T-cell (primary cell): ENCODE results near the gene TRIM36. TPM values are rescaled to one million over a fixed set of nuclear protein-coding genes. Genes with fewer than 3 reads are reported as not detected.

Source experiments
- ATAC-seq, 4 experiments: fragments of 200-7000 bp in 3 of 4; fragments of 150-1000 bp in 1 of 4; cut with Tn5 transposase; replicated peaks in 1 of 4; 1 replicate in 3 of 4; 2 replicates in 1 of 4; pipeline ENCODE4 v1.10.0; 2021; ENCODE audit warnings: moderate library complexity in 3 of 4, mild to moderate bottlenecking in 2 of 4, moderate number of reproducible peaks in 1 of 4
- CTCF ChIA-PET, 2 donors: fragments of 300-600 bp; sonication (Branson Sonifier 250); formaldehyde crosslinking; loops; one replicate each; lab custom pipeline; 2022; ENCODE audit warnings: antibody characterized with exemption in 2 of 2; lab: Charles Lee
- POLR2A ChIA-PET, 2 donors: fragments of 300-600 bp; sonication (Branson Sonifier 250); formaldehyde crosslinking; loops; one replicate each; lab custom pipeline; 2022; ENCODE audit warnings: antibody characterized with exemption in 2 of 2; lab: Charles Lee
- DNase-seq, 35 experiments: peaks; one replicate each; pipeline versions ENCODE4 v3.0.0 to v3.0.0-alpha.2; 2013 to 2023
- H3K27ac ChIP-seq: one replicate; pipeline ENCODE4 v1.5.1; 2013; ENCODE audit warnings: low read length
- H3K27me3 ChIP-seq, 2 experiments: replicated peaks in 1 of 2; 1 replicate in 1 of 2; 2 replicates in 1 of 2; pipeline versions ENCODE4 v1.6.1 to v1.7.0; 2013; ENCODE audit warnings: low read length in 1 of 2, mixed read lengths in 1 of 2; ENCODE audit not compliant: control insufficient read depth in 2 of 2, insufficient read depth in 2 of 2; ENCODE audit errors: extremely low read depth in 1 of 2
- H3K36me3 ChIP-seq, 2 donors: 1 replicate in 1 of 2; 2 replicates in 1 of 2; pipeline versions ENCODE4 v1.6.1 to v1.7.0; 2013; ENCODE audit warnings: low read length in 1 of 2; ENCODE audit not compliant: control insufficient read depth in 2 of 2, insufficient read depth in 1 of 2; ENCODE audit errors: extremely low read depth in 1 of 2
- H3K4me1 ChIP-seq, 2 experiments: 1 replicate in 1 of 2; 2 replicates in 1 of 2; pipeline versions ENCODE4 v1.6.1 to v1.7.0; 2013; ENCODE audit warnings: low read length in 2 of 2, mixed read lengths in 1 of 2; ENCODE audit not compliant: insufficient read depth in 2 of 2, control insufficient read depth in 1 of 2; ENCODE audit errors: extremely low read depth in 1 of 2
- H3K4me3 ChIP-seq, 2 donors: 1 replicate in 1 of 2; 2 replicates in 1 of 2; pipeline versions ENCODE4 v1.5.1 to v1.7.0; 2013; ENCODE audit warnings: mild to moderate bottlenecking in 2 of 2, low read length in 1 of 2, moderate library complexity in 1 of 2; ENCODE audit not compliant: control insufficient read depth in 1 of 2; ENCODE audit errors: extremely low read depth in 1 of 2
- H3K9me3 ChIP-seq: 2 replicates; pipeline ENCODE4 v1.7.0; 2013
- H3K27ac Mint-ChIP-seq, 2 donors: one replicate each; pipeline ENCODE4 v1.8.0; 2020 to 2021; ENCODE audit warnings: mild to moderate bottlenecking in 2 of 2, mixed read lengths in 2 of 2
- H3K27me3 Mint-ChIP-seq, 2 donors: one replicate each; pipeline ENCODE4 v1.8.0; 2021 to 2022; ENCODE audit warnings: mixed read lengths in 2 of 2
- H3K36me3 Mint-ChIP-seq: one replicate; pipeline ENCODE4 v1.8.0; 2021; ENCODE audit warnings: mixed read lengths
- H3K4me1 Mint-ChIP-seq, 3 donors: one replicate each; pipeline ENCODE4 v1.8.0; 2020 to 2022; ENCODE audit warnings: mixed read lengths in 3 of 3, mild to moderate bottlenecking in 1 of 3
- H3K4me3 Mint-ChIP-seq, 3 donors: one replicate each; pipeline ENCODE4 v1.8.0; 2020 to 2022; ENCODE audit warnings: mild to moderate bottlenecking in 3 of 3, mixed read lengths in 3 of 3, moderate library complexity in 3 of 3
- H3K9me3 Mint-ChIP-seq, 3 donors: one replicate each; pipeline ENCODE4 v1.8.0; 2020 to 2022; ENCODE audit warnings: mixed read lengths in 3 of 3
- WGBS: methylation state at CpG from one replicate; pipeline ENCODE4 v1.1.5; 2013; ENCODE audit warnings: missing lambda C conversion rate; ENCODE audit not compliant: insufficient coverage; 5-methylcytosine and 5-hydroxymethylcytosine counted together
- total RNA-seq, 35 experiments: library from RNA in 6 of 35; stranded (reverse) in 6 of 35; fragments of 120-200 nt in 1 of 35; gene quantifications; one replicate each; pipeline versions ENCODE4 v1.2.1 to v1.2.4 and lab custom pipeline; 2013 to 2026

TRIM36 gene
- total RNA-seq, 5 donors from 2014 or later (not counting 1 experiment from before 2014, with no cell fraction given), result 0.26 to 0.53 (median 0.35) TPM; not detected in 2

DNA sequence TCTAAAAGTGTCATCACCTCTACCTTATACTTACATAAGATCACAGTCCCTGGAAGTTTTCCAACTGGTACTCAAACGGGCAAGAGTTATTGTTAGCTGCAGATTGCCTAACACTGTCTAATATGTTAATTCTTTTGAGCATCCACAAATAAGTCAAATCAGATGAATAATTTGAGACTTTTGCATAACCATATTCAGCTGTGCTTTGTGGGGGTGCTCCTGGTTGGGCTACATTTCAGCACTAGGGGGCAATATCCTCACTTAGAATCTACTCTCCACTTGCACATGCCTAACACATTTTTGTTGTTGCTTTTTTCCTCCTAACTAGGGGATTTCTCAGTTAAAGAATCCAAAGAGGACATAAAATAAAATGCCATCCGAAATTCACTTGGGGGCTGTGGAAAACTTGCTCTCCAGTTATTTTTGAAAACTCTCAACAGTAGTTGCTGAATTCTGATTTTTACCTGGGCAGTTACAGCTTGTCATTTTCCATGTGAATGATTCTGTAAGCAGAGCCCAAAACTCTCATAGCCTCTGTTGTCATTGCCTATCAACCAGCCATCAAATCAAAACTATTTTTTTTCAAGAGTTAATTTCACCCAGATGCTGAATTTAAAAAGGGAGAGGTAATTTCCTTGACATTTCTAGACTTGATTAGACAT, 71.5 kb downstream of the TRIM36 start:
- DNase-seq, result peak in 16 of 35 experiments; percentile 1 to 59 (median 4)
- peak in 3 of 4 experiments; percentile 45 to 53 (median 49) for ATAC-seq
- no peaks in the 10 kb centered on the region for H3K4me1 Mint-ChIP-seq
- Histone ChIP-seq H3K27ac (no peak overlapping the region), H3K4me3 (no peak overlapping the region), H3K27me3 (no peaks in the 10 kb centered on the region), H3K9me3 (no peaks in the 10 kb centered on the region), H3K4me1 (no peaks in the 10 kb centered on the region), H3K36me3 (no peaks in the 10 kb centered on the region)
- CTCF ChIA-PET, result interaction anchor here (0.6 to 1.6 kb wide), 7 partner anchors 9 to 1544 kb away, joined by 3 to 9 read pairs (median 4); no protein-coding TSS in a partner anchor
- H3K27ac Mint-ChIP-seq, result no peak overlapping the region
- no CpG with 5 or more reads among the region's 2 CpGs for whole genome bisulfite sequencing
- H3K9me3 Mint-ChIP-seq, result no peaks in the 10 kb centered on the region
- POLR2A ChIA-PET, result no interaction called here
- H3K36me3 Mint-ChIP-seq, result no peaks in the 10 kb centered on the region
- H3K4me3 Mint-ChIP-seq, result no peak overlapping the region
- peaks cover 3% of the 10 kb centered on the region in 2 donors for H3K27me3 Mint-ChIP-seq

DNA sequence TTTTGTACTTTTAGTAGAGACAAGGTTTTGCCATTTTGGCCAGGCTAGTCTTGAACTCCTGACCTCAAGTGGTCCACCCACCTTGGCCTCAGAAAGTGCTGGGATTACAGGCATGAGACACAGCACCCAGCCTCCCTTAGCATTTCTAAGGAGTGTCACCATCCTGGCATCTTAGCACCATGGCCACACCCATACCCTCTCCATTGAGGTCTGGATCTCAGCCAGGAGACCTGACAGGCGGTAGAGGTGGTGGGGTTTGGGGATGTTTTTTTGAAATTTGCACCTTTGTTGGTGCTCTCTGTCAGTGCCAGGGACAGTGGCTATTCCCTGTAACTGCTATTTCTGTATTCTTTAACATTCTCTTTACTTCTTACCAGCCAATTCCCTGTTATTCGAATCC, 72.5 kb downstream of the TRIM36 start:
- H3K36me3 Mint-ChIP-seq, result no peaks in the 10 kb centered on the region

DNA sequence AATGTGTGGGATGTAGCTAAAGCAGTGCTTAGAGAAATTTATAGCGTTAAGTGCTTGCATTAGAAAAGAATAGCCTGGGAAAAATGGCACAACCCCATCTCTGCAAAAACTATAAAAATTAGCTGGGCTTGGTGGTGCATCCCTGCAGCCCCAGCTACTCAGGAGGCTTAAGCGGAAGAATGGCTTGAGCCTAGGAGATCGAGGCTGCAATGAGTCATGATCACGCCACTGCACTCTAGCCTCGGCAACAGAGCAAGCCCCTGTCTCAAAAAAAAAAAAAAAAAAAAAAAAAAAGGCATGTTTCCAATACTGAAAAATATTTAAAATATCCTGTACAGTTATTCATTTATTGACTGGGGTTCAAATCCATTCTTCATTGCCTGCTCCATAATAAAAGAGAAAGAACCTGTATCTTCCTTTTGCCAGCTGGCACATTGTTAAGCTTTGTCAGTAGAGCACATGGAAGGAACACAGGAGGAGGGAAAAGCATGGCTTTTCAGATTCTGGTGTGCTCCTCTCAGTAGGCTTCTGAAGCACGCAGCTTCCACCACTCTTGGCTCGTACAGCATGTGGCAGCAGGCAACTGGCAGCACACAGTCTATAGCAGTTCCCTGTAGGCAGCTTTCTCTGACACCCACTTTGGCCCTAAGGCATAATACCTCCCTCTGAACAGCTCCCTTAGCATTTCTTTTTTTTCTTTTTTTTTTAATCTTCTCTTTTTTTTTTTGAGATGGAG, 73.5 kb downstream of the TRIM36 start:
- Histone ChIP-seq H3K27ac (no peak overlapping the region), H3K4me3 (no peak overlapping the region), H3K36me3 (no peaks in the 10 kb centered on the region), H3K4me1 (no peaks in the 10 kb centered on the region), H3K27me3 (no peaks in the 10 kb centered on the region), H3K9me3 (no peaks in the 10 kb centered on the region)
- peaks cover 3 to 11% of the 10 kb centered on the region in 2 donors for H3K27me3 Mint-ChIP-seq
- DNase-seq (no peak), ATAC-seq (no peak)
- no peak overlapping the region for H3K4me3 Mint-ChIP-seq
- no peak overlapping the region for H3K27ac Mint-ChIP-seq
- H3K4me1 Mint-ChIP-seq, result no peaks in the 10 kb centered on the region
- ChIA-PET POLR2A (interaction anchor here (0.6 to 0.7 kb wide), 2 partner anchors 146 to 165 kb away, joined by 3 to 10 read pairs; no protein-coding TSS in a partner anchor), CTCF (interaction anchor here (0.7 kb wide), 3 partner anchors 67 to 1477 kb away, joined by 5 to 7 read pairs (median 6); no protein-coding TSS in a partner anchor)
- H3K9me3 Mint-ChIP-seq, result no peaks in the 10 kb centered on the region
- 60% methylated on average over 2 of the region's 7 CpGs for WGBS
- H3K36me3 Mint-ChIP-seq, result no peaks in the 10 kb centered on the region

More for the DNA sequence above, 72.5 kb downstream of the TRIM36 start:
- no peak for ATAC-seq
- no peaks in the 10 kb centered on the region for H3K36me3 ChIP-seq
- POLR2A ChIA-PET, result no interaction called here
- no peak overlapping the region for H3K27ac Mint-ChIP-seq
- CTCF ChIA-PET, result interaction anchor here (0.7 to 1.6 kb wide), 8 partner anchors 8 to 1478 kb away, joined by 3 to 9 read pairs (median 5); no protein-coding TSS in a partner anchor
- no peak overlapping the region for H3K27ac ChIP-seq
- H3K9me3 ChIP-seq, result no peaks in the 10 kb centered on the region
- H3K4me1 ChIP-seq, result no peaks in the 10 kb centered on the region
- no peaks in the 10 kb centered on the region for H3K27me3 ChIP-seq
- H3K4me3 ChIP-seq, result no peak overlapping the region
- no peak overlapping the region for H3K4me3 Mint-ChIP-seq
- H3K4me1 Mint-ChIP-seq, result no peaks in the 10 kb centered on the region
- H3K9me3 Mint-ChIP-seq, result no peaks in the 10 kb centered on the region
- WGBS, result no CpG with 5 or more reads among the region's 2 CpGs
- no peak for DNase-seq
- peaks cover 3 to 6% of the 10 kb centered on the region in 2 donors for H3K27me3 Mint-ChIP-seq

DNA sequence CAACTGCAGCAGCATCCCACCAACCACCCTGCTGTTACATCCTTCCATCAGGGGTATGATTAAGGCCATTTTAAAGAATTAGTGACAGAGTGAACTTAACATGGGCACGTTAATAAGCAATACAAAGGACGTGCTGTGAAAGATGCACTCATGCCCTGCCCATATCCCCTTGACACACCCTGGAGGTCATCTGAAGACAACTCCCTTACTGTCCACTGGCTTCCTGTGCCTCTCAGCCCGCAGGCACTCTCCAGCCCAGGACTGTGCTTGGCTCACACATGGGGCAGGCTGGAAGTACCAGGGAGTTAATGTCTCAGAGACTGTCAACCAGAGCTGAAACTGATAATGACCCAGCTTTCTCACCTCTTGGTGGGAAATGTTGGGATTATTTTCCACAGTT, 81.8 kb downstream of the TRIM36 start:
- Mint-ChIP-seq H3K4me3 (no peak overlapping the region), H3K36me3 (no peaks in the 10 kb centered on the region), H3K27me3 (peaks cover 25 to 34% of the 10 kb centered on the region in 2 donors), H3K4me1 (no peaks in the 10 kb centered on the region), H3K9me3 (no peaks in the 10 kb centered on the region), H3K27ac (no peak overlapping the region)
- H3K4me1 ChIP-seq, result no peaks in the 10 kb centered on the region
- H3K27me3 ChIP-seq, result peaks cover 2 to 14% of the 10 kb centered on the region in 2 experiments
- no peaks in the 10 kb centered on the region for H3K36me3 ChIP-seq
- ATAC-seq (no peak), DNase-seq (no peak)
- no peak overlapping the region for H3K4me3 ChIP-seq
- POLR2A ChIA-PET, result no interaction called here
- H3K9me3 ChIP-seq, result no peaks in the 10 kb centered on the region
- CTCF ChIA-PET, result no interaction called here
- H3K27ac ChIP-seq, result no peak overlapping the region
- WGBS, result 58% methylated on average over 2 of the region's 3 CpGs

DNA sequence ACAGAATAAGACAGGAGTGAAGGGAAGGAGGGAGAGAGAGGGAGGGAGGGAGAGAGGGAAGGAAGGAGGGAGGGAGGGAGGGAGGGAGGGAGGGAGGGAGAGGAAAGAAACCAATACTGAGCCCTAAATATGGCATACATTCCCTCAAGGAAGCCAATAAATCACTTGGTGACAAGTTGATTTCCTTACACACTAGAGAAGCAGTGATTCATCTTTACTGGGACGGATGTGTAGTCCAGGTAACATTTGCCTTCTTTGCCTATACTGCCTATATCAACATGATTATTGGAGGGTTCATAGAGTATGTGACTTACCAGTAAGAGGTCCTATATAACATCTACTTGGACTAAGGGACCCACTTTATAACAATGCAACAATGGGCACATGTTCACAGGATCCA, 83.2 kb downstream of the TRIM36 start:
- no peaks in the 10 kb centered on the region for H3K9me3 ChIP-seq
- H3K27me3 ChIP-seq, result peaks cover 2 to 14% of the 10 kb centered on the region in 2 experiments
- H3K36me3 ChIP-seq, result no peaks in the 10 kb centered on the region
- ChIA-PET POLR2A (no interaction called here), CTCF (interaction anchor here (0.6 to 0.8 kb wide), 2 partner anchors 98 to 513 kb away, joined by 3 to 4 read pairs; no protein-coding TSS in a partner anchor)
- Mint-ChIP-seq H3K27ac (no peak overlapping the region), H3K36me3 (no peaks in the 10 kb centered on the region), H3K4me1 (no peaks in the 10 kb centered on the region), H3K4me3 (no peak overlapping the region), H3K9me3 (no peaks in the 10 kb centered on the region), H3K27me3 (peaks cover 28 to 33% of the 10 kb centered on the region in 2 donors)
- no peaks in the 10 kb centered on the region for H3K4me1 ChIP-seq
- no peak overlapping the region for H3K27ac ChIP-seq
- WGBS, result no CpG with 5 or more reads among the region's 1 CpG
- ATAC-seq (no peak), DNase-seq (no peak)
- H3K4me3 ChIP-seq, result no peak overlapping the region

DNA sequence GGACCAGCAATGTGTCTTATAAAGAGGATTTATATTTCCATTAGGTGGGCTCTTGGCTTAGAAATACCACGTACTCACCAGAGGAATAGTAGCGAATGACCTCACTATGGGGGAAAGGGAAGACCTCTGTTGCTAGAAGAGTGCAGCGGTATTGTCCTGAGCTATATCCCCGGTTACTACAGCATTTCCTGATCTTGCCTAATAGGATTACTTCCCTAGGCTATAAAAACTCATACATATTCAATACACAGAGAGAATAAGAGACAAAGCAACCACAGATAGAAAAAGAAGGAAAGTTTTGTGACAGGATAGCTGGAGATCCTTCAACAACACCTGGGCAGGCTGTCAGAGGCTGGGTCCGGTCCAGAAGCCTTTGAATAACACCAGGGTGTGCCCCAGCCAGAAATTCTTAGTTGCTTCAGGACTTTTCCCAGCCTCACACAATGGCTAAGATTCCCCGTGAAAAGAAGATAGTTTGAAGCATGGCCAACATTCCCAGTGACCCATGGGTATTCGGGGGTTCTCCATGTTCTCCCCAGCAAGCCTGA, 85.4 kb downstream of the TRIM36 start:
- no peak for ATAC-seq
- Mint-ChIP-seq H3K4me1 (no peaks in the 10 kb centered on the region), H3K36me3 (no peaks in the 10 kb centered on the region), H3K27ac (no peak overlapping the region), H3K4me3 (no peak overlapping the region), H3K27me3 (peaks cover 28 to 33% of the 10 kb centered on the region in 2 donors), H3K9me3 (no peaks in the 10 kb centered on the region)
- DNase-seq, result no peak
- WGBS, result 83% methylated on average over 3 of the region's 7 CpGs
- no peaks in the 10 kb centered on the region for H3K9me3 ChIP-seq
- no peaks in the 10 kb centered on the region for H3K4me1 ChIP-seq
- ChIA-PET CTCF (no interaction called here), POLR2A (no interaction called here)
- H3K27ac ChIP-seq, result no peak overlapping the region
- no peak overlapping the region for H3K4me3 ChIP-seq
- H3K27me3 ChIP-seq, result peaks cover 2 to 10% of the 10 kb centered on the region in 2 experiments
- H3K36me3 ChIP-seq, result no peaks in the 10 kb centered on the region
